Measurements from ENCODE around the gene LY9.
"Not testable (repeated sequence)": the region's sequence is repeated elsewhere in the genome, so short reads cannot be mapped to it uniquely, and the experiment has no call there.

LY9 gene

DNA sequence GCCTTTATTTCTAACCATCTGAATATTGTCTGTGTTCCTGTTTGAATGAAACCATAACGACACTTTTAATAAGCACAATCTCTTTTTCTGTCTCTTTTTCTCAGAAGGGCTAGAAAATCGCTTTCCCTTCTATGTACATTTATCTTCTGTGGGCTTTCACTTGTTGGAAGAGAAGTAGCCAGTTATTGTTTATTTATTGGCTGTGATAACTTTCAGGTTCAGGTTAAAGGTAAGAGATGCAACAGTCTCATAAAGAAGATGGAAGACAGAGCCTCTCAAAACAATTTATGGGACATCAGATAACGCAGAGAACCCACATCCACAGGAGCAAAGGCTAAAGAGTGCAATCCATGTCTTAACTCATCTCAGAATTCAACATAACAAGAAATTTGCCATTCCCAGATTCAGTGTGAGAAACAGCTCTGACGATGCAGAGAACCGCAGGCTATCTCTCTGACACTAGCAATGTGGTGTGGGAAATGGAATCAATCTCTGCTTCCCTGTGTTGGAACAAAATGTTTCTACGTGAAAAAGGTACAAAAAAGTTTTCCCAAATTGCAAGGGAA, 70.8 kb downstream of the LY9 start:
- no peak for DNase-seq

DNA sequence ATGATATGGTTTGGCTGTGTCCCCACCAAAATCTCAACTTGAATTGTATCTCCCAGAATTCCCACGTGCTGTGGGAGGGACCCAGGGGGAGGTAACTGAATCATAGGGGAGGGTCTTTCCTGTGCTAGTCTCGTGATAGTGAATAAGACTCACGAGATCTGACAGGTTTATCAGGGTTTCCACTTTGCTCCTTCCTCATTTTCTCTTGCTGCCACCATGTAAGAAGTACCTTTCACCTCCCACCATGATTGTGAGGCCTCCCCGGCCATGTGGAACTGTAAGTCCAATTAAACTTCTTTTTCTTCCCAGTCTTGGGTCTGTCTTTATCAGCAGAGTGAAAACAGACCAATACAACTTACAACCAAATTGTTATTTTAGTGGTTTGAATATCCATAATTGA, 71.7 kb downstream of the LY9 start:
- not testable (repeated sequence) for DNase-seq

DNA sequence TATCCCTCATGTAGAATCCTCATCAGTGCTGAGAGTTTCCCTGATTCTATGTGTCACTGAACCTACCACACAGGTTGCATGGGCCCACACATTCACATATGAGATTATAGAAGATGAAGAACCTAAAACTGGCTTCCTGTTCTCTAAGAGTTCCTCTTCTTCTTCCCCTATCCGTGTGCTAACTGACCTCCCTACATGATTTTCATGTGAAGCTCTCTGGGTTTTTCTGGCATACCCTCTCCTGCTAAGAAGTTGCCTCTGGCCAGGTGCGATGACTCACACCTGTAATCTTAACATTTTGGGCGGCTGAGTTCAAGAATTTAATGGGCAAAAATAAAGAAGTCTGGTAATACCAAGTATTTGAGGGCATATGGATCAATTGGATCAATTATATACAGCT, 72.2 kb downstream of the LY9 start:
- no peak for DNase-seq

DNA sequence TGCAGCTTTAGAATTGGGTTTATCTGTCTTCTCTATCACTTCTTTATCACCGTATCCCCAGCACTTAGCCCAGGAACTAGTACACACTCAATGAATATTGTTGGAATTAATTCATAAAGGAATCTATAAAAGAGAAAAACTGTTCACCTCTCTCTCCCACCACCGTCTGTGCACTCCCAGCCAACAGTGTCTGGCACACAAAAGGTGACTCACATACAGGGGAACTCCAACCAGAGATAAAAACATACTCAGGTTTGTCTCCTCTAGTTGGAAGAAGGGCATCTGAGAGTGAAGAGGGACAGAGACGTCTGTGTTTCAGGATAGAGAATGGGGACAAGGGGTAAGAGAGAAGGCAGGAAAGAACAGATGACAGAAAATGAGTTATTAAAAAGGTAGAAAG, 79.0 kb downstream of the LY9 start:
- DNase-seq: no peak

DNA sequence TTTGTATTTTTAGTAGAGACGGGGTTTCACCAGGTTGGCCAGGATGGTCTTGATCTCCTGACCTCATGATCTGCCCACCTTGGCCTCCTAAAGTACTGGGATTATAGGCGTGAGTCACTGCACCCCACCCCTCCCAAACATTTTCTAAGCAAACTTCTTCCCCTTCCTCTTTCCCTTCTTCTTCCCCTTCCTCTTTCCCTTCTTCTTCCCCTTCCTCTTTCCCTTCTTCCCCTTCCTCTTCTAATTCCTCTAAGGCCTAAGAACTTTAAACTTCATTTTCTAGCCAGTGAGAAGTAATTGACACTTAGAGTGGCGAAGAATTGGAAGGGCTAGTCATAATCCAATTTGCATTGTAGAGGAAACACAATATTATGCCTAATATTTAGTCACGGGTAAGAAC, 79.6 kb downstream of the LY9 start:
- not testable (repeated sequence) for DNase-seq

DNA sequence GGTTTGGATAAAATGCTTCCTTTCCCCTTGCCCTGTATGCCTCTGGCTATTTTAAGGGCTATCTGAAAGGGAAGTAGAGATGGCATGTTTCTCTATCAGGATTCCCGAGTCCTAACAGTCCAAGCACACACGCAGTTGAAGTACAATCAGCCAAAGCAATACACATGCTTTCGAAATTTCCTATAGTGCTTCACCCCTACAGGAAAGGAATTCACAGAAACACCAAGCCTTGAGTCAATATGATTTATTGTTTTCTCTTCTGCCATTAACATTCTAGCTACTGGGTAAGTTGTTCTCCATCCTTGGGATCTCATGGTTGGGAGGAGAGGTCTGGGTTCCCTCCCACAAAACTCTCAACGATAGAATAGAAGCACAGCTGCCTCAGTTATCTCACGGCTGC, 80.3 kb downstream of the LY9 start:
- DNase-seq: no peak

DNA sequence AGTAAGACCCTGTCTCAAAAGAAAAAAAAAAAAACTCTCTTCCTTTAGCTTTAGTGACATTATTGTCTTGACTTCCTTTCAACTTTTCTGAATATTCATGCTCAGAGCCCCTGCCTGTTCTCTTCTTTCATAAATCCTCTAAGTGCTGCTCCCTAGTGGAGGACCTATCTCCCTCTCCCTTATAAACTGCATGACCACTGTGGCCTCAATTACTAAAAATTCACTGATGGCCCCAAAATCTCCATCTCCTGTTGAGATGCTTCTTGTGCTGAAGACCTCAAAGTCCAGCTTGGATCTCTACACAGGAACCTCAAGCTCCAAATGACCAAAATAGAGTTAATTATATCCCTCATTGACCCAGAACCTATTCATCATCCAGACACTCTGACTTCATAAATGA, 81.2 kb downstream of the LY9 start:
- no peak for DNase-seq
